Uterus (tissue), 4 donors: Measurements from ENCODE around the gene OGFR. TPM values are rescaled to one million over a fixed set of nuclear protein-coding genes. Genes with fewer than 3 reads are reported as not detected.

ENCODE experiments used
- DNase-seq, 2 donors: peaks; one replicate each; pipeline ENCODE4 v3.0.0-alpha.2; 2019 to 2020
- H3K27ac ChIP-seq, 2 donors: fragments of 200-600 bp; sonication (generic); 1 replicate in 1 of 2; 2 replicates in 1 of 2; pipeline ENCODE4 v1.5.1; 2016 to 2018
- H3K27me3 ChIP-seq, 2 donors: fragments of 200-600 bp; sonication (generic); one replicate each; pipeline ENCODE4 v1.5.1; 2018 to 2019; ENCODE audit warnings: control low read depth in 1 of 2
- H3K36me3 ChIP-seq, 2 donors: fragments of 200-600 bp; sonication (generic); one replicate each; pipeline ENCODE4 v1.5.1; 2019; ENCODE audit warnings: control low read depth in 1 of 2
- H3K4me1 ChIP-seq, 2 donors: fragments of 200-600 bp; sonication (generic); one replicate each; pipeline ENCODE4 v1.5.1; 2018 to 2019; ENCODE audit warnings: control low read depth in 1 of 2
- H3K4me3 ChIP-seq, 2 donors: fragments of 200-600 bp; sonication (generic); 1 replicate in 1 of 2; 2 replicates in 1 of 2; pipeline ENCODE4 v1.5.1; 2018 to 2019; ENCODE audit warnings: mild to moderate bottlenecking in 1 of 2
- H3K9me3 ChIP-seq, 2 donors: fragments of 200-600 bp; sonication (generic); one replicate each; pipeline ENCODE4 v1.5.1; 2019; ENCODE audit warnings: control low read depth in 1 of 2
- POLR2A ChIP-seq, 2 donors: fragments of 450-650 bp; IDR thresholded peaks; one replicate each; pipeline ENCODE4 v1.6.1; 2016; ENCODE audit warnings: antibody characterized with exemption in 2 of 2, mild to moderate bottlenecking in 1 of 2, moderate library complexity in 1 of 2
- intact Hi-C: fragments of 100-400 bp; cut with DNase I; formaldehyde crosslinking; loops from one replicate; pipeline ENCODE4 v1.15.1; 2023; ENCODE audit warnings: low total_unique reads
- total RNA-seq, 4 donors: library from RNA; depleted of rRNA in 3 of 4; stranded (reverse); fragments of >200 nt in 3 of 4; gene quantifications; one replicate each; pipeline versions ENCODE4 v1.1.0 to v1.2.4, GENCODE V29; 2014 to 2023
- TF ChIP-seq, protein P1 (sequence below), 4 experiments: fragments of 200-600 bp in 2 of 4; fragments of 450-650 bp in 2 of 4; sonication (generic) in 2 of 4; IDR thresholded peaks; one replicate each; pipeline ENCODE4 v1.5.1; 2016 to 2019; ENCODE audit warnings: antibody characterized with exemption in 4 of 4, mild to moderate bottlenecking in 2 of 4, moderate library complexity in 1 of 4
- donor health status: DM: yes; HTN: yes; CAD: no.

The OGFR gene
- total RNA-seq, 4 donors from 2014 or later, result 16.5 to 48.7 (median 31.2) TPM

DNA sequence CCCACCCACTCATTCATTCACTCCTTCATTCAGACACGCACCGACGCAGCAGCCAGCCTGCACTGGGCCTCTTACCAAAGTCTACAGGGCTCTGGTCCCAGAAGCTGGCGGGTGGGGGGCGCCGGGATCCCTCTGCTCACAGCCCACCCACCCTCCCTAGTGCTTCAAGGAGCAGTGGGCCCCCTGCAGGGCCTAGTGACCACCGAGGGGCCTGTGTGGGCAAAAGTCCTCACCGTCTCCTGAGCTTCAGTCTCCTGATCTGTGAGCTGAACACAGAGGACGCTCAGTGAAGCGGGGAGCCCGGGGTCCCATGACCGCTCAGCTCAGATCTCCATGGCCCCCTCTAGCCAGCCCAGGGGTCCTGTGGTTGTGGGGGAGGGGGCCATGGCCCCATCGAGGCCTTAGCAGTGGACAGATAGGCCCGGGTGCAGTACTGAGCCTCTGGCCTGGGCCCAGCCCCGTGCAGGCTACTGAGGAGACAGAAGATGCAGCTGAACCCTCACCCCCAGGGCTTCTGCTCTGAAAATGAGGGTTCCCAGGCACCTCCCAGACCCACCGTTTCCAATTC, 41.8 kb upstream of the OGFR start:
- intact Hi-C loops, result no loop called here
- DNase-seq, result no peak
- no peak for TF ChIP-seq POLR2A (IDR thresholded peaks at IDR 0.05)
- no peak overlapping the region for H3K4me3 ChIP-seq
- H3K9me3 ChIP-seq, result no peaks in the 10 kb centered on the region
- H3K4me1 ChIP-seq, result no peaks in the 10 kb centered on the region
- H3K36me3 ChIP-seq, result no peaks in the 10 kb centered on the region
- H3K27me3 ChIP-seq, result peaks cover 0 to 4% of the 10 kb centered on the region in 2 donors
- H3K27ac ChIP-seq, result no peak overlapping the region

DNA sequence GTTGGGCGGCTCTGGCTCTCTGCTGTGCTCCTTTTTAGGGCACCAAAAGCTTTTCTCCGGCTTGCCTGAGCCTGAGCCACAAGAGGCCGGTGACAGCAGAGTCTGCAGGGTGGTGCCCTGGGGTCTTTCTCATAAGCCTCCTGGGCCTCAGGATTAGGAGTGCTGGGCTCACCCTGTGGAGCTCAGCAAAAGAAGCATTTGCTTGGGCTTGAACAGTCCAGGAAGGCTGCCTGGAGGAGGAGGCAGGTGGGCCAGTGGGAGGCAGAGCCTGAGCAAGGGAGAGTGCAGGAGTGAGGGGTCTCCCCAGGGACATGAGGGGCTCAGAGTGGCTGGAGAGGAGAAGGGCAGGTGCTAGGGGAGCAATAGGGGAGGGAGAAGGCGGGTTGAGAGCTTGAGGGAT, 41.2 kb upstream of the OGFR start:
- no peak for DNase-seq
- intact Hi-C loops, result no loop called here
- Histone ChIP-seq H3K27ac (no peak overlapping the region), H3K27me3 (peaks cover 0 to 4% of the 10 kb centered on the region in 2 donors), H3K4me3 (no peak overlapping the region), H3K4me1 (no peaks in the 10 kb centered on the region), H3K36me3 (no peaks in the 10 kb centered on the region), H3K9me3 (no peaks in the 10 kb centered on the region)
- TF ChIP-seq POLR2A (IDR thresholded peaks at IDR 0.05), result no peak
- TF ChIP-seq, protein P1, sequence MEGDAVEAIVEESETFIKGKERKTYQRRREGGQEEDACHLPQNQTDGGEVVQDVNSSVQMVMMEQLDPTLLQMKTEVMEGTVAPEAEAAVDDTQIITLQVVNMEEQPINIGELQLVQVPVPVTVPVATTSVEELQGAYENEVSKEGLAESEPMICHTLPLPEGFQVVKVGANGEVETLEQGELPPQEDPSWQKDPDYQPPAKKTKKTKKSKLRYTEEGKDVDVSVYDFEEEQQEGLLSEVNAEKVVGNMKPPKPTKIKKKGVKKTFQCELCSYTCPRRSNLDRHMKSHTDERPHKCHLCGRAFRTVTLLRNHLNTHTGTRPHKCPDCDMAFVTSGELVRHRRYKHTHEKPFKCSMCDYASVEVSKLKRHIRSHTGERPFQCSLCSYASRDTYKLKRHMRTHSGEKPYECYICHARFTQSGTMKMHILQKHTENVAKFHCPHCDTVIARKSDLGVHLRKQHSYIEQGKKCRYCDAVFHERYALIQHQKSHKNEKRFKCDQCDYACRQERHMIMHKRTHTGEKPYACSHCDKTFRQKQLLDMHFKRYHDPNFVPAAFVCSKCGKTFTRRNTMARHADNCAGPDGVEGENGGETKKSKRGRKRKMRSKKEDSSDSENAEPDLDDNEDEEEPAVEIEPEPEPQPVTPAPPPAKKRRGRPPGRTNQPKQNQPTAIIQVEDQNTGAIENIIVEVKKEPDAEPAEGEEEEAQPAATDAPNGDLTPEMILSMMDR (IDR thresholded peaks at IDR 0.05), result no peak

DNA sequence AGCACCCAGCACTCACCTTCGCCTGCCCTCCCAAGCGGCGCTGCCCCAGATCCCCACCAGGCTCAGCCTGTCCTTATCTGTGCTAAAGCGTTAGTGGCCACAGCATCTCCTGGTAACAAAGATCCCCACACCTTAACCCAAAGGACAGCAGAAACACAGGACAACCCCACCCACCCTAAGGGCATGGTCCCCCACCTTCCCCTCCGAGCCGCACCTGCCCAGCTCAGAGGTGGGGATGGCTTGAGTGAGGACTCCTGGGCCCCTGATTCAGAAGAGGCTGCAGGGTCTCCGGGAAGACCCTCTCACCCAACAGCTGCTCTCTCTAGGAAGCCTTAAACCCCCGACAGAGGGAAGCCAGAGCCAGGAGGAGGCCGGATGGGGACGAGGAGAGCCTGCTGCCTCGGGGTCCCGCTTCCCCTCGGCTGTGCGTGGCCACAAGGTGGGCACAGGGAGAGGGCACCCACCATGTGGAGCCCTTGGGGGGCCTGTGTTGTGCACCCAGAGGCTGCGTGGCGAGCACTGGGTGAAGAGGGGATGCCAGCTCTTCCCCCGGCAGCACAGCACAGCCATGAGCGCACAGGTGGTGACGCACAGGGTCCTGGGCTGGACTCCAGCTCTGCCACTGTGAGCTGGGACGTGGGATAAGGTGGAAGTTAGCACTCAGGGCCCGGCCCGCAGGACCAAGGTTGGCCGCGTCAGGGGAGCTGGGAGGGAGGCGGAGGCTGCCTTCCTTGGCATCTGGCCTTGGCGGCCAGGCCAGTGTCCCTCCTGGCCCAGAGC, 40.3 kb upstream of the OGFR start:
- H3K4me1 ChIP-seq, result no peaks in the 10 kb centered on the region
- no peak for DNase-seq
- H3K36me3 ChIP-seq, result no peaks in the 10 kb centered on the region
- intact Hi-C loops, result no loop called here
- no peak overlapping the region for H3K27ac ChIP-seq
- peaks cover 0 to 4% of the 10 kb centered on the region in 2 donors for H3K27me3 ChIP-seq
- no peak overlapping the region for H3K4me3 ChIP-seq
- TF ChIP-seq POLR2A (IDR thresholded peaks at IDR 0.05), result no peak
- TF ChIP-seq, protein P1 (IDR thresholded peaks at IDR 0.05), result no peak
- H3K9me3 ChIP-seq, result no peaks in the 10 kb centered on the region

DNA sequence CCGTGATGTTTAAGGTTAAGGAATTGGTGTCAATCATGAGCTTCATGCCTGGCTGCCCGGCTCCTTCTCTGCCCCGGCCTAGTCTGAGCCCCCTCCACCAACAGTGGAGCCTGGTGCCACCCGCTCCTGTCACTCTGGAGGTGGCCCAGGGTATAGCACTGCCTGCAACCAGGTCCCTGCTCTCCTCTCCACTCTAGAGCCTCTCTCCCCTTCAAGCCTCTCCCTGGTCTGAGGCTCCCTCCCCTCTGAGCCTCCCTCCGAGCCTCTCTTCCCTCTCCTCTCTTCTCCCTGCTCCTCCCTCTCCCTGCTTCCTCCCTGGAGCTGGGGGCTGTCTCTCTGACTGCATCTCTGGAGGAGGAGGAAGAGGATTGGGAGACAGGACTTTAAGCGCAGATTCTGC, 39.6 kb upstream of the OGFR start:
- intact Hi-C loops, result no loop called here
- no peaks in the 10 kb centered on the region for H3K4me1 ChIP-seq
- no peaks in the 10 kb centered on the region for H3K9me3 ChIP-seq
- H3K36me3 ChIP-seq, result no peaks in the 10 kb centered on the region
- TF ChIP-seq POLR2A (IDR thresholded peaks at IDR 0.05), result no peak
- DNase-seq, result no peak
- no peak overlapping the region for H3K27ac ChIP-seq
- H3K4me3 ChIP-seq, result no peak overlapping the region
- H3K27me3 ChIP-seq, result peaks cover 0 to 4% of the 10 kb centered on the region in 2 donors

DNA sequence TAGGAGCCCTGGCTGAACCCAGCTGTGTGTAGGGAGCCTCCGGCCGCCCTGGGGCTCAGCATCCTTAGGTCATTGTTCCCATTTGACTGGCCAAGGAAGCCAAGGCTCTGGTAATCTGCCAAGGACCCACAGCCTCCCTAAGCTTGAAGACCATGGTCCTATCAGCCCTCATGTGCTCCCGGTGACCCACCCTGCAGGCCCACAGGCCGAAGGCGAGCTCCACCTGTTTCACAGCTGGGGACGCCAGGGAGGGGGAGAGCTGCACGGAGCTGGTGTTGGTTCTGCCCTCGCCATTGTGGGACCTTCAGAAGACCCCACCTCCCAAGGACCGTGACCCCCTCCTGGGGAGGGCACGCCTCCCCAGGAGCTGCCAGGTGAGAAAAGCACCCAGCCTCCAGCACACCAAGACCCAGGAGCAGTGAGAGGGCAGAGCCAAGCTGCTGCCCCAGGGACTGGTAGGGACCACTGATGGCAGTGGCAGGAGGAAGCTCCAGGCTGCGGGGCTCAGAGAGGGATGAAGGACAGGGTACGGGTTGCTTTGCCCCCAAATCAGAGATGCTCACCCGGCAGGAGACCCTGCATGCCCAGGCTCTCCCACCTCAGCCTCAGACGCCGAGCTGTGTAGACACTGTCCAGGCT, 39.1 kb upstream of the OGFR start:
- DNase-seq, result no peak
- no peaks in the 10 kb centered on the region for H3K9me3 ChIP-seq
- no peak overlapping the region for H3K4me3 ChIP-seq
- H3K27me3 ChIP-seq, result peaks cover 0 to 4% of the 10 kb centered on the region in 2 donors
- no peaks in the 10 kb centered on the region for H3K4me1 ChIP-seq
- TF ChIP-seq POLR2A (IDR thresholded peaks at IDR 0.05), result no peak
- TF ChIP-seq, protein P1 (IDR thresholded peaks at IDR 0.05), result no peak
- no peak overlapping the region for H3K27ac ChIP-seq
- intact Hi-C loops, result no loop called here
- H3K36me3 ChIP-seq, result no peaks in the 10 kb centered on the region

DNA sequence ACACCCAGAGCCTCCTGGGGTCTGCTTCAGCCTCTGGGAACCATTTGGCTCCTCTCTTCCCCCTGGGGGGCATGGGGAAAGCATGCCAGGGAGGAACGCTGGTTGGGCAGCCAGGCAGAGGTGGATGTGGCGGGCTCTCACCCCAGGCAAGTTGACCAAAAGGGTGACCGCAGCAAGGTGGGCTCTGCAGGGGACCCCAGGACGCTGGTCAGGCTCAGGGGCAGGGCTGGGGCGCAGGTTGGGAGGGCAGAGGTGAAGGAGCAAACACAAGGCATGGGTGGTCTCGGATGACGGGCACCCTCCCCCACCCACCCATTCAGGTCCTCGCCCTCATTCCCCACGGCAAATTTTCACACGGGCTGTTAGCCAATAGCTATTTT, 38.6 kb upstream of the OGFR start:
- H3K4me1 ChIP-seq, result no peaks in the 10 kb centered on the region
- H3K27me3 ChIP-seq, result peaks cover 0 to 4% of the 10 kb centered on the region in 2 donors
- no peak overlapping the region for H3K27ac ChIP-seq
- H3K36me3 ChIP-seq, result no peaks in the 10 kb centered on the region
- no peak for TF ChIP-seq POLR2A (IDR thresholded peaks at IDR 0.05)
- TF ChIP-seq, protein P1 (IDR thresholded peaks at IDR 0.05), result no peak
- no peaks in the 10 kb centered on the region for H3K9me3 ChIP-seq
- no peak overlapping the region for H3K4me3 ChIP-seq
- intact Hi-C loops, result no loop called here
- no peak for DNase-seq
